GM21576 (cell line): ENCODE measurements around the gene DIP2C.
"Not testable (repeated sequence)": the region's sequence is repeated elsewhere in the genome, so short reads cannot be mapped to it uniquely, and the experiment has no call there.

Experiments
- ATAC-seq: cut with Tn5 transposase; IDR thresholded peaks from one replicate; pipeline ENCODE4 v1.9.1; 2021; ENCODE audit warnings: mild to moderate bottlenecking, moderate library complexity; ENCODE audit not compliant: unreplicated experiment

Gene DIP2C

GRCh38 chr10:269440-270074 lies 419.9 kb downstream of the DIP2C start:
- ATAC-seq: no peak

- no peak for ATAC-seq
Measured at GRCh38 chr10:267705-268104, 421.8 kb downstream of the DIP2C start.

GRCh38 chr10:266974-267425 lies 422.5 kb downstream of the DIP2C start:
- ATAC-seq: no peak

GRCh38 chr10:265816-266588 lies 423.5 kb downstream of the DIP2C start:
- not testable (repeated sequence) for ATAC-seq

GRCh38 chr10:265074-265440 lies 424.4 kb downstream of the DIP2C start:
- ATAC-seq: not testable (repeated sequence)

- ATAC-seq: not testable (repeated sequence)
Measured at GRCh38 chr10:264160-265073, 425.1 kb downstream of the DIP2C start.

GRCh38 chr10:260819-261429 lies 428.5 kb downstream of the DIP2C start:
- no peak for ATAC-seq

- ATAC-seq: no peak
Measured at GRCh38 chr10:251982-252582, 437.4 kb downstream of the DIP2C start.

- ATAC-seq: no peak
Measured at GRCh38 chr10:248307-248706, 441.2 kb downstream of the DIP2C start.

GRCh38 chr10:247480-247879 lies 442.0 kb downstream of the DIP2C start:
- no peak for ATAC-seq

- ATAC-seq: no peak
Measured at GRCh38 chr10:246431-246830, 443.0 kb downstream of the DIP2C start.

GRCh38 chr10:244227-244626 lies 445.2 kb downstream of the DIP2C start:
- no peak for ATAC-seq

- ATAC-seq: no peak
Measured at GRCh38 chr10:241966-242643, 447.4 kb downstream of the DIP2C start.

- ATAC-seq: no peak
Measured at GRCh38 chr10:241451-241850, 448.0 kb downstream of the DIP2C start.

- ATAC-seq: no peak
Measured at GRCh38 chr10:239109-239508, 450.4 kb downstream of the DIP2C start.

- no peak for ATAC-seq
Measured at GRCh38 chr10:235915-236314, 453.6 kb downstream of the DIP2C start.

- no peak for ATAC-seq
Measured at GRCh38 chr10:234708-235406, 454.6 kb downstream of the DIP2C start.

GRCh38 chr10:232878-233277 lies 456.6 kb downstream of the DIP2C start:
- ATAC-seq: no peak

GRCh38 chr10:232061-232460 lies 457.4 kb downstream of the DIP2C start:
- no peak for ATAC-seq
